Hepatocyte (in vitro differentiated cells): ENCODE measurements around the gene GMDS. TPM values are rescaled to one million over a fixed set of nuclear protein-coding genes. Genes with fewer than 3 reads are reported as not detected.
A peak's percentile ranks its signal among the peaks of the same experiment; 100 is the strongest.

ENCODE experiments used
- DNase-seq: peaks from one replicate; pipeline ENCODE4 v3.0.0-alpha.2; 2016; ENCODE audit warnings: low spot score
- H2AFZ ChIP-seq: fragments of 200-600 bp; sonication (generic); 2 replicates; pipeline ENCODE4 v1.6.0; 2016; ENCODE audit warnings: antibody characterized with exemption, mild to moderate bottlenecking
- H3K27ac ChIP-seq: fragments of 200-600 bp; sonication (generic); 2 replicates; pipeline ENCODE4 v1.5.1; 2016; ENCODE audit warnings: mild to moderate bottlenecking
- H3K27me3 ChIP-seq: fragments of 200-600 bp; sonication (generic); 2 replicates; pipeline ENCODE4 v1.6.1; 2016
- H3K36me3 ChIP-seq: fragments of 200-600 bp; sonication (generic); replicated peaks from 2 replicates; pipeline ENCODE4 v1.5.1; 2016; ENCODE audit warnings: low read depth; ENCODE audit not compliant: insufficient read depth
- H3K4me1 ChIP-seq: fragments of 200-600 bp; sonication (generic); 2 replicates; pipeline ENCODE4 v1.5.1; 2016; ENCODE audit warnings: mild to moderate bottlenecking, moderate library complexity; ENCODE audit not compliant: insufficient read depth
- H3K4me2 ChIP-seq: fragments of 200-600 bp; sonication (generic); 2 replicates; pipeline ENCODE4 v1.6.0; 2016
- H3K4me3 ChIP-seq: fragments of 200-600 bp; sonication (generic); 2 replicates; pipeline ENCODE4 v1.5.1; 2016; ENCODE audit warnings: mild to moderate bottlenecking
- H3K79me2 ChIP-seq: fragments of 200-600 bp; sonication (generic); 2 replicates; pipeline ENCODE4 v1.6.0; 2017; ENCODE audit warnings: mild to moderate bottlenecking
- H3K9me2 ChIP-seq: fragments of 200-600 bp; sonication (generic); replicated peaks from 2 replicates; pipeline ENCODE4 v1.6.0; 2017; ENCODE audit warnings: mild to moderate bottlenecking; ENCODE audit not compliant: insufficient read depth
- H3K9me3 ChIP-seq: fragments of 200-600 bp; sonication (generic); 2 replicates; pipeline ENCODE4 v1.5.1; 2016; ENCODE audit warnings: low read depth, mild to moderate bottlenecking
- H4K20me1 ChIP-seq: fragments of 200-600 bp; sonication (generic); 2 replicates; pipeline ENCODE4 v1.6.0; 2016; ENCODE audit warnings: mild to moderate bottlenecking; ENCODE audit not compliant: insufficient read depth, poor library complexity, severe bottlenecking
- EZH2 ChIP-seq: fragments of 200-600 bp; sonication (generic); IDR thresholded peaks from 2 replicates; pipeline ENCODE4 v1.6.1; 2016; ENCODE audit warnings: antibody characterized with exemption, mild to moderate bottlenecking, borderline replicate concordance
- EZH2phosphoT487 ChIP-seq: fragments of 200-600 bp; sonication (generic); IDR thresholded peaks from one replicate; pipeline ENCODE4 v1.6.1; 2018; ENCODE audit warnings: antibody characterized with exemption, mild to moderate bottlenecking, low read depth, moderate library complexity; ENCODE audit not compliant: unreplicated experiment, severe bottlenecking
- WGBS: methylation state at CpG from one replicate; pipeline ENCODE4 v1.1.6; 2016; ENCODE audit warnings: low lambda C conversion rate; ENCODE audit errors: missing lambda C conversion rate; 5-methylcytosine and 5-hydroxymethylcytosine counted together
- polyA plus RNA-seq: library from polyadenylated mRNA; unstranded; fragments of >200 nt; fragmentation: Nextera tagmentation; extraction: Ambion mirVana; gene quantifications from 2 replicates; pipeline ENCODE4 v1.2.1, GENCODE V29; 2016
- total RNA-seq: library from RNA; depleted of rRNA; stranded (reverse); fragments of >200 nt; gene quantifications from 2 replicates; pipeline ENCODE4 v1.2.3, GENCODE V29; 2014
- TF ChIP-seq, protein P1 (sequence below): fragments of 200-600 bp; sonication (generic); IDR thresholded peaks from 2 replicates; pipeline ENCODE4 v1.5.1; 2016; ENCODE audit warnings: antibody characterized with exemption, mild to moderate bottlenecking; ENCODE audit not compliant: poor library complexity

GMDS gene
- total and polyA plus RNA-seq, 2 experiments from 2014 or later: 20.7 to 32.6 TPM

DNA sequence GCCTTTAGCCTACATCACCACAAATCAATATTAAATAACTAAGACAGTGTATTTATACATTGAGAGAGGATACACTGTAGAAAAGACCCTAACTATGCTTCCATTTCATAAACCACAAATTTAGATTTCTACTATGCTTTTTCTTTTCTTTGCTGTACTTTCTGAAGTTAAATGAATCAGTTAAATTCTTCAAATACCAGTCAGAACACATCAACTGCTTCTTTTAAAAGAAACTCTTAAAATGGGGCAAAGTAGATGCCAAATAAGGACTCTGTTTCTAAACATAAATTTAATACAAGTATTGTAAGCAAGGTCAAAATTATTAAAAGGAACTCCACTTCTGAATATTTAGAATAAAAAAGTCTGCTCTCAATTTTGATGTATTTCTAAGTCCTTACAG, 76.9 kb downstream of the GMDS start:
- Histone ChIP-seq H3K9me3 (no peaks in the 10 kb centered on the region), H4K20me1 (no peaks in the 10 kb centered on the region), H3K27me3 (no peaks in the 10 kb centered on the region), H3K9me2 (no peaks in the 10 kb centered on the region), H3K4me2 (no peak overlapping the region), H3K4me3 (no peak overlapping the region), H3K79me2 (peaks cover 21% of the 10 kb centered on the region), H2AFZ (no peak overlapping the region), H3K36me3 (no peaks in the 10 kb centered on the region), H3K27ac (no peak overlapping the region), H3K4me1 (no peaks in the 10 kb centered on the region)
- TF ChIP-seq, protein P1, sequence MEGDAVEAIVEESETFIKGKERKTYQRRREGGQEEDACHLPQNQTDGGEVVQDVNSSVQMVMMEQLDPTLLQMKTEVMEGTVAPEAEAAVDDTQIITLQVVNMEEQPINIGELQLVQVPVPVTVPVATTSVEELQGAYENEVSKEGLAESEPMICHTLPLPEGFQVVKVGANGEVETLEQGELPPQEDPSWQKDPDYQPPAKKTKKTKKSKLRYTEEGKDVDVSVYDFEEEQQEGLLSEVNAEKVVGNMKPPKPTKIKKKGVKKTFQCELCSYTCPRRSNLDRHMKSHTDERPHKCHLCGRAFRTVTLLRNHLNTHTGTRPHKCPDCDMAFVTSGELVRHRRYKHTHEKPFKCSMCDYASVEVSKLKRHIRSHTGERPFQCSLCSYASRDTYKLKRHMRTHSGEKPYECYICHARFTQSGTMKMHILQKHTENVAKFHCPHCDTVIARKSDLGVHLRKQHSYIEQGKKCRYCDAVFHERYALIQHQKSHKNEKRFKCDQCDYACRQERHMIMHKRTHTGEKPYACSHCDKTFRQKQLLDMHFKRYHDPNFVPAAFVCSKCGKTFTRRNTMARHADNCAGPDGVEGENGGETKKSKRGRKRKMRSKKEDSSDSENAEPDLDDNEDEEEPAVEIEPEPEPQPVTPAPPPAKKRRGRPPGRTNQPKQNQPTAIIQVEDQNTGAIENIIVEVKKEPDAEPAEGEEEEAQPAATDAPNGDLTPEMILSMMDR: no peak
- TF ChIP-seq EZH2phosphoT487 (no peak), EZH2 (no peak)
- DNase-seq: no peak

DNA sequence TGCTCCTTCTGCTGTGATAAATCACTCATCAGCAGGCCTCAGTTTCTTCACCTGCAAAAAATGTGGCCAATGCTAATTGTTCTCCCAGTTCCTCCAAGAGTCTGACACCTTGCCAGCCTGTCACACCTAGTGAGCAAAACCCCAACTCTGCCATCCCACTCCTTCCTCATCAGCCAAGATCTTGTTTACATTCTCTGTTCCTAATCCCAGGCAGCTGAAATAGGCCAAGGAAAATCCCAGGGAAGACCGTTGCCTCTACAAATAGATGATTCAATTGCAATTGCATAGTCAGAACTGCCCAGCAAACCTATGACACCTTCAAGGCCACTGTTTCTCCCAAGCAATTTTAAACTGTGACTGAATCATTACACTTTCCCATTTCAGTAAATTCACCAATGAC, 78.7 kb downstream of the GMDS start:
- H2AFZ ChIP-seq: no peak overlapping the region
- peak; percentile 8 for DNase-seq

DNA sequence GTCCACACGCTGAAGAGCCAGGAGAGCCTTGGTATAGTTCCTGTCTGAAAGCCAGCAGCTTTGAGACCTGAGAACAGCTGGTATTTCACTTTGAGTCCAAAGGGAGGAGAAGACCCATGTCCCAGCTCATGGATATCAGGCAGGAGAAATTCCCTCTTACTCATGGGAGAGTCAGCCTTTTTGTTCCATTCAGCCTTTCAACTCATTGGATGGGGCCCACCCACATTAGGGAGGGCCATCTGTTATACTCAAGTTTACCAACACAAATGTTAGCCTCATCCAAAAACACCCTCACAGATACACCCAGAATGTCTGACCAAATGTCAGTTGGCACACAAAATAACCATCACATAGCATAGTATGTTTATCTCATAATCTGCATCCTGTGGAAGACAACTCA, 80.1 kb downstream of the GMDS start:
- TF ChIP-seq, protein P1: no peak
- no peak for TF ChIP-seq EZH2
- no peak for TF ChIP-seq EZH2phosphoT487
- no peak overlapping the region for H2AFZ ChIP-seq
- no peaks in the 10 kb centered on the region for H3K9me2 ChIP-seq
- no peaks in the 10 kb centered on the region for H3K4me1 ChIP-seq
- peaks cover 28% of the 10 kb centered on the region for H3K79me2 ChIP-seq
- no peaks in the 10 kb centered on the region for H3K9me3 ChIP-seq
- H3K4me3 ChIP-seq: no peak overlapping the region
- H3K27ac ChIP-seq: no peak overlapping the region
- H4K20me1 ChIP-seq: no peaks in the 10 kb centered on the region
- H3K36me3 ChIP-seq: no peaks in the 10 kb centered on the region
- H3K4me2 ChIP-seq: no peak overlapping the region
- WGBS: 100% methylated on average over 1 of the region's 1 CpG
- no peak for DNase-seq
- no peaks in the 10 kb centered on the region for H3K27me3 ChIP-seq

More for the DNA sequence above, 78.7 kb downstream of the GMDS start:
- 40% methylated on average over 1 of the region's 1 CpG for WGBS
- Histone ChIP-seq H3K4me3 (no peak overlapping the region), H3K9me3 (no peaks in the 10 kb centered on the region), H4K20me1 (no peaks in the 10 kb centered on the region), H3K9me2 (no peaks in the 10 kb centered on the region), H3K4me1 (no peaks in the 10 kb centered on the region), H3K4me2 (no peak overlapping the region), H3K27me3 (no peaks in the 10 kb centered on the region), H3K79me2 (peaks cover 28% of the 10 kb centered on the region), H3K36me3 (no peaks in the 10 kb centered on the region), H3K27ac (no peak overlapping the region)
- TF ChIP-seq EZH2phosphoT487 (no peak), EZH2 (no peak)
- TF ChIP-seq, protein P1: no peak

DNA sequence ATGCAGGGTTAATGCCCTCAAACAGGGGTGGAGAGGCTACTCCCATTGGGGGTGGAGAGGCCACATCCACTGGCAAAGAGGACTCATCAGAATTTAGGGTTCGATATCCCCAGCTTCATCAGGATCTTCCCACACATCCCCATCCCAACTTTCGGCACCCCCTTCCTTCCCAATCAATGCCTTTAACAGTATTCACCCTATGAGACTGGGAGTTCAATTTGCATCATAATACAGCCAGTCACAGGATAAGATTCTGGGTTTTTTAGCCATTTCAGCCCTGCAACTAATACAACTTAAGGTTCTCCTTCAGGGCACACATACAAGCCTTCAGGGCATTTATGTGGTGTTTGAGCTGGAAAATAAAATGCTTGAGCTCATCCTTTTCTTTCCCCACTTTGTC, 80.9 kb downstream of the GMDS start:
- peaks cover 28% of the 10 kb centered on the region for H3K79me2 ChIP-seq
- no peaks in the 10 kb centered on the region for H3K27me3 ChIP-seq
- DNase-seq: no peak
- no peak overlapping the region for H3K4me3 ChIP-seq
- no peak overlapping the region for H2AFZ ChIP-seq
- TF ChIP-seq EZH2 (no peak), EZH2phosphoT487 (no peak)
- TF ChIP-seq, protein P1: no peak
- H3K4me1 ChIP-seq: no peaks in the 10 kb centered on the region
- 95% methylated on average over 2 of the region's 2 CpGs for WGBS
- no peaks in the 10 kb centered on the region for H3K36me3 ChIP-seq
- H3K4me2 ChIP-seq: no peak overlapping the region
- no peak overlapping the region for H3K27ac ChIP-seq
- H3K9me2 ChIP-seq: no peaks in the 10 kb centered on the region
- H3K9me3 ChIP-seq: no peaks in the 10 kb centered on the region
- no peaks in the 10 kb centered on the region for H4K20me1 ChIP-seq
